HepG2 (cell line): ENCODE data around the gene GSDME. TPM values are rescaled to one million over a fixed set of nuclear protein-coding genes. Genes with fewer than 3 reads are reported as not detected.
A peak's percentile ranks its signal among the peaks of the same experiment; 100 is the strongest.

Experiments used
- ARNT2 ChIP-seq: sonication (generic); formaldehyde crosslinking; IDR thresholded peaks from 2 replicates; pipeline ENCODE4 v1.8.0; 2022; ENCODE audit warnings: mild to moderate bottlenecking, low read depth, missing genetic modification reagents, moderate library complexity
- CCAR2 ChIP-seq: fragments of 200-400 bp; formaldehyde crosslinking; optimal IDR thresholded peaks from 2 replicates; pipeline ENCODE3; 2018; ENCODE audit warnings: low read depth, mild to moderate bottlenecking, low read length, moderate library complexity
- PCBP1 ChIP-seq: fragments of 200-400 bp; formaldehyde crosslinking; IDR thresholded peaks from 2 replicates; pipeline ENCODE4 v1.6.1; 2017; ENCODE audit warnings: mild to moderate bottlenecking, low read depth, low read length, borderline replicate concordance
- RARA ChIP-seq: IDR thresholded peaks from 2 replicates; pipeline ENCODE4 v1.6.1; 2016; ENCODE audit warnings: missing genetic modification reagents, missing compliant biosample characterization
- RXRA ChIP-seq: sonication (generic); formaldehyde crosslinking; IDR thresholded peaks from 2 replicates; pipeline ENCODE4 v1.5.1; 2020; ENCODE audit warnings: missing genetic modification reagents
- ZNF335 ChIP-seq: sonication (generic); formaldehyde crosslinking; IDR thresholded peaks from 2 replicates; pipeline ENCODE4 v1.4.0; 2020; ENCODE audit warnings: missing genetic modification reagents
- ZNF660 ChIP-seq: sonication (generic); formaldehyde crosslinking; IDR thresholded peaks from 2 replicates; pipeline ENCODE4 v1.5.1; 2020; ENCODE audit warnings: mild to moderate bottlenecking, low read depth, missing genetic modification reagents, borderline replicate concordance
- polyA plus RNA-seq, 8 experiments: library from polyadenylated mRNA; depleted of rRNA in 3 of 8; stranded (reverse) in 7 of 8; unstranded in 1 of 8; fragments of >200 nt; fragmentation: Illumina TruSeq in 4 of 8; extraction: Trizol in 4 of 8; gene quantifications; 2 replicates each; pipeline versions ENCODE4 v1.2.1 to v1.2.3, GENCODE V29; 2011 to 2016; ENCODE audit warnings: low read depth in 4 of 8, missing spikeins in 1 of 8, mixed read lengths in 1 of 8; ENCODE audit not compliant: insufficient read depth in 1 of 8
- total RNA-seq, 5 experiments: library from RNA; depleted of rRNA; stranded (reverse); fragments of >200 nt; fragmentation: Illumina TruSeq; extraction: Trizol; gene quantifications; 2 replicates each; pipeline ENCODE4 v1.2.3, GENCODE V29; 2016; ENCODE audit warnings: low read depth in 1 of 5
- TF ChIP-seq, protein P1 (sequence below): IDR thresholded peaks from 2 replicates; pipeline ENCODE4 v1.6.1; 2016; ENCODE audit warnings: low read depth
- TF ChIP-seq, protein P2 (sequence below): sonication (generic); IDR thresholded peaks from 2 replicates; pipeline ENCODE4 v1.6.1; 2016; ENCODE audit warnings: low read depth, borderline replicate concordance
- TF ChIP-seq, protein P3 (sequence below): sonication (generic); formaldehyde crosslinking; IDR thresholded peaks from one replicate; pipeline ENCODE4 v1.5.1; 2020; ENCODE audit warnings: mild to moderate bottlenecking, missing genetic modification reagents; ENCODE audit errors: not compliant biosample characterization
- TF ChIP-seq, protein P4 (sequence below): sonication (generic); formaldehyde crosslinking; IDR thresholded peaks from 2 replicates; pipeline ENCODE4 v1.8.0; 2022; ENCODE audit warnings: mild to moderate bottlenecking, missing genetic modification reagents
- TF ChIP-seq, protein P5 (sequence below): sonication (generic); formaldehyde crosslinking; IDR thresholded peaks from 2 replicates; pipeline ENCODE4 v1.8.0; 2022; ENCODE audit warnings: mild to moderate bottlenecking, missing genetic modification reagents; ENCODE audit not compliant: insufficient replicate concordance

GSDME gene
- total and polyA plus RNA-seq, 2 of the 13 experiments (the other 11 are each of a cell fraction or from before 2014, with no cell fraction given): 19.2 to 28.2 TPM

DNA sequence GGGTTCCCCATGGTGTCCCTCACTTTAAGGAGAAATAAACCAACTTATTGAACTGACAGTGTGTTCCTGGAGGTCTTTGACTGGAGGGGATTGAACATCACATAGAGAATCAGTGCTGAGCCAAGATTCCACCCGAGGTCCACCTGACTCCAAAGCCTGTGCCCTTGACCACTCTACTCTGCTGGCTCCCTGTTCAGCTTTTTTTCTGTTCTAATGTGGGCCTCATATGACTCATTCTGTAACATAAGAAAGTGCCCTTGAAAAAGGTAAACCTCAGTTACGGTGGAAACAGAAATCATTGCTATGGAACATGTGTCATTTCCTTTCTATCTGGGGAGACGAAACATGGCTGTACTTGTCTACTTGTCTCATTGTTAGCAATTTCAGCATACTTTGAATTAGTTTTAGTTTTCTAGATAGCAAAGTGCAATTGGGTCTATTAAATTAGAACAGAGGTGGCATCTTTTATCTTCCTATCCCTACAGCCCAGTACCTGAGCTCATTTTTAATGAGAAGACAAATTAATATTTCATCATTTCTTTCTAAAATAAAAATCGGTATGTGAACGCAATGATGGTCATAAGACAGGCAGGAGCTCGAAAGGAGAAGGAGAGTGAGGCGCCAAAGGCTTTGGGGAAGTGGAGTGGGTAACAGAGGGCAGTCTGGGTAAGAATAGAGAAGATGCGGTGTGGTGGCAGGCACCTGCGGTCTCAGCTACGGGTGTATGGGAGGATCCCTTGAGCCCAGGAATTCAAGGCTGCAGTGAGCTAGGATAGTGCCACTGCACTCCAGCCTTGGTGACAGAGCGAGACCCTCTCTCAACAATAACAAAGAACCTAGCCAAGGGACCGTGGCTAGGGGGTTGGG is 1.5 kb downstream of the GSDME start (continued):
- TF ChIP-seq, protein P1, sequence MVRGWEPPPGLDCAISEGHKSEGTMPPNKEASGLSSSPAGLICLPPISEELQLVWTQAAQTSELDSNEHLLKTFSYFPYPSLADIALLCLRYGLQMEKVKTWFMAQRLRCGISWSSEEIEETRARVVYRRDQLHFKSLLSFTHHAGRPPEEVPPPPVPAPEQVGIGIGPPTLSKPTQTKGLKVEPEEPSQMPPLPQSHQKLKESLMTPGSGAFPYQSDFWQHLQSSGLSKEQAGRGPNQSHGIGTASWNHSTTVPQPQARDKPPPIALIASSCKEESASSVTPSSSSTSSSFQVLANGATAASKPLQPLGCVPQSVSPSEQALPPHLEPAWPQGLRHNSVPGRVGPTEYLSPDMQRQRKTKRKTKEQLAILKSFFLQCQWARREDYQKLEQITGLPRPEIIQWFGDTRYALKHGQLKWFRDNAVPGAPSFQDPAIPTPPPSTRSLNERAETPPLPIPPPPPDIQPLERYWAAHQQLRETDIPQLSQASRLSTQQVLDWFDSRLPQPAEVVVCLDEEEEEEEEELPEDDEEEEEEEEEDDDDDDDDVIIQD (CRISPR knock-in tag): 0 out of 2 replicates have a peak, but pooled peaks have one; percentile 47
- TF ChIP-seq, protein P2, sequence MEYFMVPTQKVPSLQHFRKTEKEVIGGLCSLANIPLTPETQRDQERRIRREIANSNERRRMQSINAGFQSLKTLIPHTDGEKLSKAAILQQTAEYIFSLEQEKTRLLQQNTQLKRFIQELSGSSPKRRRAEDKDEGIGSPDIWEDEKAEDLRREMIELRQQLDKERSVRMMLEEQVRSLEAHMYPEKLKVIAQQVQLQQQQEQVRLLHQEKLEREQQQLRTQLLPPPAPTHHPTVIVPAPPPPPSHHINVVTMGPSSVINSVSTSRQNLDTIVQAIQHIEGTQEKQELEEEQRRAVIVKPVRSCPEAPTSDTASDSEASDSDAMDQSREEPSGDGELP: no peak
- TF ChIP-seq RXRA (CRISPR knock-in tag) (no peak), ZNF660 (CRISPR knock-in tag) (no peak), CCAR2 (no peak), PCBP1 (no peak), RARA (CRISPR knock-in tag) (peak; percentile 44), ZNF335 (CRISPR knock-in tag) (0 out of 2 replicates have a peak, but pooled peaks have one; percentile 30), ARNT2 (CRISPR knock-in tag) (no peak)
- TF ChIP-seq, protein P3, sequence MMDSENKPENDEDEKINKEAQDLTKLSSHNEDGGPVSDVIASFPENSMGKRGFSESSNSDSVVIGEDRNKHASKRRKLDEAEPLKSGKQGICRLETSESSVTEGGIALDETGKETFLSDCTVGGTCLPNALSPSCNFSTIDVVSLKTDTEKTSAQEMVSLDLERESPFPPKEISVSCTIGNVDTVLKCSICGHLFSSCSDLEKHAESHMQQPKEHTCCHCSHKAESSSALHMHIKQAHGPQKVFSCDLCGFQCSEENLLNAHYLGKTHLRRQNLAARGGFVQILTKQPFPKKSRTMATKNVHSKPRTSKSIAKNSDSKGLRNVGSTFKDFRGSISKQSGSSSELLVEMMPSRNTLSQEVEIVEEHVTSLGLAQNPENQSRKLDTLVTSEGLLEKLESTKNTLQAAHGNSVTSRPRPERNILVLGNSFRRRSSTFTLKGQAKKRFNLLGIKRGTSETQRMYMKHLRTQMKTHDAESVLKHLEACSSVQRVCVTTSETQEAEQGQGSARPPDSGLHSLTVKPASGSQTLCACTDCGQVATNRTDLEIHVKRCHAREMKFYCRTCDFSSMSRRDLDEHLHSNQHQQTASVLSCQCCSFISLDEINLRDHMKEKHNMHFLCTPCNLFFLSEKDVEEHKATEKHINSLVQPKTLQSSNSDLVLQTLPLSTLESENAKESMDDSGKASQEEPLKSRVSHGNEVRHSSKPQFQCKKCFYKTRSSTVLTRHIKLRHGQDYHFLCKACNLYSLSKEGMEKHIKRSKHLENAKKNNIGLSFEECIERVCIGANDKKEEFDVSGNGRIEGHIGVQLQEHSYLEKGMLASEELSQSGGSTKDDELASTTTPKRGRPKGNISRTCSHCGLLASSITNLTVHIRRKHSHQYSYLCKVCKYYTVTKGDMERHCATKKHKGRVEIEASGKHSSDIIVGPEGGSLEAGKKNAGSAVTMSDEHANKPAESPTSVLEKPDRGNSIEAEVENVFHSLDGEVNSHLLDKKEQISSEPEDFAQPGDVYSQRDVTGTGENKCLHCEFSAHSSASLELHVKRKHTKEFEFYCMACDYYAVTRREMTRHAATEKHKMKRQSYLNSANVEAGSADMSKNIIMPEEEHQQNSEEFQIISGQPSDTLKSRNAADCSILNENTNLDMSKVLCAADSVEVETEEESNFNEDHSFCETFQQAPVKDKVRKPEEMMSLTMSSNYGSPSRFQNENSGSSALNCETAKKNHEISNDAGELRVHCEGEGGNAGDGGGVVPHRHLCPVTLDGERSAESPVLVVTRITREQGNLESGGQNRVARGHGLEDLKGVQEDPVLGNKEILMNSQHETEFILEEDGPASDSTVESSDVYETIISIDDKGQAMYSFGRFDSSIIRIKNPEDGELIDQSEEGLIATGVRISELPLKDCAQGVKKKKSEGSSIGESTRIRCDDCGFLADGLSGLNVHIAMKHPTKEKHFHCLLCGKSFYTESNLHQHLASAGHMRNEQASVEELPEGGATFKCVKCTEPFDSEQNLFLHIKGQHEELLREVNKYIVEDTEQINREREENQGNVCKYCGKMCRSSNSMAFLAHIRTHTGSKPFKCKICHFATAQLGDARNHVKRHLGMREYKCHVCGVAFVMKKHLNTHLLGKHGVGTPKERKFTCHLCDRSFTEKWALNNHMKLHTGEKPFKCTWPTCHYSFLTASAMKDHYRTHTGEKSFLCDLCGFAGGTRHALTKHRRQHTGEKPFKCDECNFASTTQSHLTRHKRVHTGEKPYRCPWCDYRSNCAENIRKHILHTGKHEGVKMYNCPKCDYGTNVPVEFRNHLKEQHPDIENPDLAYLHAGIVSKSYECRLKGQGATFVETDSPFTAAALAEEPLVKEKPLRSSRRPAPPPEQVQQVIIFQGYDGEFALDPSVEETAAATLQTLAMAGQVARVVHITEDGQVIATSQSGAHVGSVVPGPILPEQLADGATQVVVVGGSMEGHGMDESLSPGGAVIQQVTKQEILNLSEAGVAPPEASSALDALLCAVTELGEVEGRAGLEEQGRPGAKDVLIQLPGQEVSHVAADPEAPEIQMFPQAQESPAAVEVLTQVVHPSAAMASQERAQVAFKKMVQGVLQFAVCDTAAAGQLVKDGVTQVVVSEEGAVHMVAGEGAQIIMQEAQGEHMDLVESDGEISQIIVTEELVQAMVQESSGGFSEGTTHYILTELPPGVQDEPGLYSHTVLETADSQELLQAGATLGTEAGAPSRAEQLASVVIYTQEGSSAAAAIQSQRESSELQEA (CRISPR knock-in tag): no peak
- TF ChIP-seq, protein P4, sequence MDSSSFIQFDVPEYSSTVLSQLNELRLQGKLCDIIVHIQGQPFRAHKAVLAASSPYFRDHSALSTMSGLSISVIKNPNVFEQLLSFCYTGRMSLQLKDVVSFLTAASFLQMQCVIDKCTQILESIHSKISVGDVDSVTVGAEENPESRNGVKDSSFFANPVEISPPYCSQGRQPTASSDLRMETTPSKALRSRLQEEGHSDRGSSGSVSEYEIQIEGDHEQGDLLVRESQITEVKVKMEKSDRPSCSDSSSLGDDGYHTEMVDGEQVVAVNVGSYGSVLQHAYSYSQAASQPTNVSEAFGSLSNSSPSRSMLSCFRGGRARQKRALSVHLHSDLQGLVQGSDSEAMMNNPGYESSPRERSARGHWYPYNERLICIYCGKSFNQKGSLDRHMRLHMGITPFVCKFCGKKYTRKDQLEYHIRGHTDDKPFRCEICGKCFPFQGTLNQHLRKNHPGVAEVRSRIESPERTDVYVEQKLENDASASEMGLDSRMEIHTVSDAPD (CRISPR knock-in tag): no peak
- TF ChIP-seq, protein P5, sequence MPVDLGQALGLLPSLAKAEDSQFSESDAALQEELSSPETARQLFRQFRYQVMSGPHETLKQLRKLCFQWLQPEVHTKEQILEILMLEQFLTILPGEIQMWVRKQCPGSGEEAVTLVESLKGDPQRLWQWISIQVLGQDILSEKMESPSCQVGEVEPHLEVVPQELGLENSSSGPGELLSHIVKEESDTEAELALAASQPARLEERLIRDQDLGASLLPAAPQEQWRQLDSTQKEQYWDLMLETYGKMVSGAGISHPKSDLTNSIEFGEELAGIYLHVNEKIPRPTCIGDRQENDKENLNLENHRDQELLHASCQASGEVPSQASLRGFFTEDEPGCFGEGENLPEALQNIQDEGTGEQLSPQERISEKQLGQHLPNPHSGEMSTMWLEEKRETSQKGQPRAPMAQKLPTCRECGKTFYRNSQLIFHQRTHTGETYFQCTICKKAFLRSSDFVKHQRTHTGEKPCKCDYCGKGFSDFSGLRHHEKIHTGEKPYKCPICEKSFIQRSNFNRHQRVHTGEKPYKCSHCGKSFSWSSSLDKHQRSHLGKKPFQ (CRISPR knock-in tag): no peak
